Chondrocyte (in vitro differentiated cells): ENCODE data around the gene IFT27. TPM values are rescaled to one million over a fixed set of nuclear protein-coding genes. Genes with fewer than 3 reads are reported as not detected.
"Not testable (repeated sequence)": the region's sequence is repeated elsewhere in the genome, so short reads cannot be mapped to it uniquely, and the experiment has no call there.

ENCODE experiments used
- DNase-seq: peaks from one replicate; pipeline ENCODE4 v3.0.0; 2021; ENCODE audit warnings: mixed read lengths, low spot score
- H3K27ac Mint-ChIP-seq: one replicate; pipeline ENCODE4 v1.8.0; 2021; ENCODE audit warnings: mild to moderate bottlenecking, moderate library complexity, mixed read lengths; ENCODE audit not compliant: unreplicated experiment
- H3K27me3 Mint-ChIP-seq: 2 replicates; pipeline ENCODE4 v1.8.0; 2021; ENCODE audit warnings: low read depth, mixed read lengths
- H3K36me3 Mint-ChIP-seq: 2 replicates; pipeline ENCODE4 v1.8.0; 2021; ENCODE audit warnings: low read depth, mixed read lengths
- H3K4me1 Mint-ChIP-seq: 2 replicates; pipeline ENCODE4 v1.8.0; 2021; ENCODE audit warnings: low read depth, mild to moderate bottlenecking, mixed read lengths
- H3K4me3 Mint-ChIP-seq: one replicate; pipeline ENCODE4 v1.8.0; 2021; ENCODE audit warnings: mild to moderate bottlenecking, moderate library complexity, mixed read lengths; ENCODE audit not compliant: unreplicated experiment
- H3K9me3 Mint-ChIP-seq: 2 replicates; pipeline ENCODE4 v1.8.0; 2021; ENCODE audit warnings: low read depth, mixed read lengths
- CTCF ChIP-seq: fragments of 200-600 bp; sonication (generic); IDR thresholded peaks from 2 replicates; pipeline ENCODE4 v1.5.0; 2021; ENCODE audit warnings: antibody characterized with exemption, mild to moderate bottlenecking, moderate library complexity
- total RNA-seq: library from RNA; stranded (reverse); gene quantifications from 3 replicates; pipeline ENCODE4 v1.2.1, GENCODE V29; 2021

IFT27 gene
- total RNA-seq, 1 donor from 2014 or later: 24.4 TPM

GRCh38 chr22:36731916-36732315, 44.0 kb downstream of the IFT27 start:
- Mint-ChIP-seq H3K27me3 (peaks cover 73% of the 10 kb centered on the region), H3K27ac (no peak overlapping the region), H3K4me3 (no peak overlapping the region), H3K9me3 (no peaks in the 10 kb centered on the region), H3K4me1 (no peaks in the 10 kb centered on the region), H3K36me3 (peaks cover 4% of the 10 kb centered on the region)
- no peak for TF ChIP-seq CTCF
- DNase-seq: peak; percentile 68

GRCh38 chr22:36731321-36731720, 44.6 kb downstream of the IFT27 start:
- not testable (repeated sequence) for H3K4me3 Mint-ChIP-seq, H3K9me3 Mint-ChIP-seq, H3K27ac Mint-ChIP-seq, H3K4me1 Mint-ChIP-seq, H3K36me3 Mint-ChIP-seq
- DNase-seq: peak; percentile 24
- H3K27me3 Mint-ChIP-seq: peaks cover 69% of the 10 kb centered on the region

GRCh38 chr22:36730176-36730858, 45.6 kb downstream of the IFT27 start:
- no peak for TF ChIP-seq CTCF
- H3K36me3 Mint-ChIP-seq: peaks cover 4% of the 10 kb centered on the region
- H3K27ac Mint-ChIP-seq: no peak overlapping the region
- H3K9me3 Mint-ChIP-seq: no peaks in the 10 kb centered on the region
- H3K4me3 Mint-ChIP-seq: no peak overlapping the region
- peaks cover 70% of the 10 kb centered on the region for H3K27me3 Mint-ChIP-seq
- peak; percentile 62 for DNase-seq
- H3K4me1 Mint-ChIP-seq: no peaks in the 10 kb centered on the region

GRCh38 chr22:36729321-36729720, 46.6 kb downstream of the IFT27 start:
- H3K27me3 Mint-ChIP-seq: peaks cover 73% of the 10 kb centered on the region
- H3K9me3 Mint-ChIP-seq: no peaks in the 10 kb centered on the region
- no peak overlapping the region for H3K27ac Mint-ChIP-seq
- no peaks in the 10 kb centered on the region for H3K4me1 Mint-ChIP-seq
- H3K36me3 Mint-ChIP-seq: peaks cover 4% of the 10 kb centered on the region
- DNase-seq: no peak
- no peak for TF ChIP-seq CTCF
- no peak overlapping the region for H3K4me3 Mint-ChIP-seq

- Mint-ChIP-seq H3K27ac (no peak overlapping the region), H3K9me3 (no peaks in the 10 kb centered on the region), H3K4me1 (no peaks in the 10 kb centered on the region), H3K4me3 (no peak overlapping the region), H3K36me3 (peaks cover 5% of the 10 kb centered on the region), H3K27me3 (peaks cover 73% of the 10 kb centered on the region)
- TF ChIP-seq CTCF: no peak
- DNase-seq: no peak
Measured at GRCh38 chr22:36728505-36728904, 47.4 kb downstream of the IFT27 start.

GRCh38 chr22:36727927-36728488, 47.9 kb downstream of the IFT27 start:
- Mint-ChIP-seq H3K9me3 (no peaks in the 10 kb centered on the region), H3K4me1 (no peaks in the 10 kb centered on the region), H3K27me3 (peaks cover 71% of the 10 kb centered on the region), H3K4me3 (no peak overlapping the region), H3K27ac (no peak overlapping the region), H3K36me3 (peaks cover 5% of the 10 kb centered on the region)
- TF ChIP-seq CTCF: no peak
- DNase-seq: no peak
